Gastrocnemius medialis (tissue), 4 donors: Measurements from ENCODE around the gene PGA4.

Experiments used
- CTCF ChIP-seq, 5 experiments: fragments of 450-650 bp in 3 of 5; fragments of 200-600 bp in 2 of 5; sonication (generic) in 2 of 5; IDR thresholded peaks in 4 of 5; conservative IDR thresholded peaks in 1 of 5; 1 replicate in 4 of 5; 2 replicates in 1 of 5; pipeline ENCODE4 v1.5.1; 2016 to 2019; ENCODE audit warnings: antibody characterized with exemption in 5 of 5, mild to moderate bottlenecking in 3 of 5, moderate library complexity in 3 of 5
- POLR2A ChIP-seq, 2 donors: fragments of 450-650 bp; IDR thresholded peaks; one replicate each; pipeline ENCODE4 v1.6.1; 2017; ENCODE audit warnings: antibody characterized with exemption in 2 of 2, mild to moderate bottlenecking in 2 of 2, moderate library complexity in 2 of 2

GRCh38 chr11:61267437-61267841 lies 45.3 kb downstream of the PGA4 start:
- no peak for TF ChIP-seq CTCF (IDR thresholded peaks at IDR 0.05 in 4 of 5, conservative IDR thresholded peaks at IDR 0.05 in 1 of 5)
- TF ChIP-seq POLR2A (IDR thresholded peaks at IDR 0.05), result no peak
